Measurements from ENCODE around the gene GBA2. TPM values are rescaled to one million over a fixed set of nuclear protein-coding genes. Genes with fewer than 3 reads are reported as not detected.

The GBA2 gene
- total RNA-seq, 1 donor from 2014 or later: 77.3 TPM

- Histone ChIP-seq H3K9me3 (no peaks in the 10 kb centered on the region), H3K4me3 (no peak overlapping the region), H3K27ac (no peak overlapping the region), H3K36me3 (no peaks in the 10 kb centered on the region), H3K27me3 (no peaks in the 10 kb centered on the region), H3K4me1 (peaks cover 23% of the 10 kb centered on the region)
- TF ChIP-seq POLR2A (IDR thresholded peaks at IDR 0.05): no peak
- no peak for TF ChIP-seq CTCF (IDR thresholded peaks at IDR 0.05)
- no peak for TF ChIP-seq POLR2AphosphoS5 (IDR thresholded peaks at IDR 0.05; ENCODE audit: insufficient read depth in 1 of 2, low read depth in 1 of 2)
- DNase-seq (ENCODE audit: extremely low spot score in 2 of 2): no peak
- intact Hi-C loops (cut with DNase I): loop anchor here (10.0 kb wide), 1 partner anchor 1435 kb away; no protein-coding TSS in a partner anchor
Observed at GRCh38 chr9:35759795-35760194, 10.8 kb upstream of the GBA2 start.

- no peak for TF ChIP-seq CTCF (IDR thresholded peaks at IDR 0.05)
- TF ChIP-seq POLR2AphosphoS5 (IDR thresholded peaks at IDR 0.05; ENCODE audit: insufficient read depth in 1 of 2, low read depth in 1 of 2): no peak
- no peak for TF ChIP-seq POLR2A (IDR thresholded peaks at IDR 0.05)
- intact Hi-C loops (cut with DNase I): loop anchor here (10.0 kb wide), 1 partner anchor 1436 kb away; no protein-coding TSS in a partner anchor
- Histone ChIP-seq H3K27ac (no peak overlapping the region), H3K27me3 (no peaks in the 10 kb centered on the region), H3K36me3 (peaks cover 0 to 9% of the 10 kb centered on the region in 2 donors), H3K4me1 (peaks cover 23% of the 10 kb centered on the region), H3K9me3 (no peaks in the 10 kb centered on the region), H3K4me3 (no peak overlapping the region)
- no peak for DNase-seq (ENCODE audit: extremely low spot score in 2 of 2)
Observed at GRCh38 chr9:35758475-35759050, 9.5 kb upstream of the GBA2 start.

GRCh38 chr9:35757892-35758275 lies 8.9 kb upstream of the GBA2 start:
- Histone ChIP-seq H3K4me1 (peaks cover 23% of the 10 kb centered on the region), H3K27ac (no peak overlapping the region), H3K27me3 (no peaks in the 10 kb centered on the region), H3K9me3 (no peaks in the 10 kb centered on the region), H3K4me3 (no peak overlapping the region), H3K36me3 (peaks cover 0 to 16% of the 10 kb centered on the region in 2 donors)
- no peak for TF ChIP-seq POLR2AphosphoS5 (IDR thresholded peaks at IDR 0.05; ENCODE audit: insufficient read depth in 1 of 2, low read depth in 1 of 2)
- no peak for TF ChIP-seq POLR2A (IDR thresholded peaks at IDR 0.05)
- no peak for TF ChIP-seq CTCF (IDR thresholded peaks at IDR 0.05)
- intact Hi-C loops (cut with DNase I): loop anchor here (10.0 kb wide), 1 partner anchor 1437 kb away; no protein-coding TSS in a partner anchor
- DNase-seq (ENCODE audit: extremely low spot score in 2 of 2): no peak

GRCh38 chr9:35757226-35757891 lies 8.3 kb upstream of the GBA2 start:
- H3K27ac ChIP-seq: peak overlapping the region; percentile 70
- no peaks in the 10 kb centered on the region for H3K27me3 ChIP-seq
- no peak for TF ChIP-seq CTCF (IDR thresholded peaks at IDR 0.05)
- TF ChIP-seq POLR2A (IDR thresholded peaks at IDR 0.05): no peak
- peak in 1 of 2 donors; percentile 59 for TF ChIP-seq POLR2AphosphoS5 (IDR thresholded peaks at IDR 0.05; ENCODE audit: insufficient read depth in 1 of 2, low read depth in 1 of 2)
- intact Hi-C loops (cut with DNase I): loop anchor here (10.0 kb wide), 1 partner anchor 1437 kb away; no protein-coding TSS in a partner anchor
- H3K4me3 ChIP-seq: peak overlapping the region; percentile 47 to 53
- no peak for DNase-seq (ENCODE audit: extremely low spot score in 2 of 2)
- H3K9me3 ChIP-seq: no peaks in the 10 kb centered on the region
- H3K36me3 ChIP-seq: peaks cover 0 to 21% of the 10 kb centered on the region in 2 donors
- H3K4me1 ChIP-seq: peaks cover 23% of the 10 kb centered on the region
